ENCODE measurements around the gene CHM.

GRCh38 chrX:85828771-85829170 lies 218.6 kb downstream of the CHM start:
- TF ChIP-seq POLR2A (IDR thresholded peaks at IDR 0.05) (no peak), CTCF (IDR thresholded peaks at IDR 0.05) (no peak)

Data from Peyer's patch (tissue), 4 donors.